ENCODE results near the gene CCR7.

Gene CCR7

DNA sequence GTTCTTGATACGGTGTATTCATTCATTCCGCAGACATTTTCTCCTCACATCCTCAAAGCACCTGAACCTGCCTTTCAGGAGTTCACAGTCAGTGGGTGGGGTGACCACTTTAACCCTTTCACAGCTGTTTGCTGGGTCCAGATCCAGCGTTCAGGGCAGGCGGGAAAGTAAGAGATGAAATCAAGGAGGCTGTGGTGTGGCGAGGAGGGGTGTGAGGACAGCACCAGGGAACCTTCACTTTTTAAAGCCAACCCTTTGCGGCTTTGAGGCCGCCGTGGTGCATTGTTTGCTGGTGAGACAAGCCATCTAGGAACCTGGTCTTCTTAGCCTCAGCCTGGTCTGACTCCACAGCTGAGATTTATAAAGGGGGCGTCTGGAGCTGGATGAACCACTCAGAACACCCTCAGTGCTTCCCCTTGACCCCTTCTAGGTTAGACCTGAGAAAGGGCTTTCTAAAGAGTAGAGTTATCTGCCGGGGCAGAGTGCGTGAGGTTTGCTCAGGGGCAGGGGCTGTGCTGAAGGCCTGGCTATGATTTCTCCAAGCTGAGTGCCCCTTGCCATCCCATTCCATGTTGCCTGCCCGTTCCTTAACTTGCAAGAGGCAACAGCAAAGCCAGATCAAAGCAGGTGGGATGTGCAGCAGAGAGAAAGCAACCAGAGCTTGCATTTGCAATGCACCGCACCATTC, 933 bp downstream of the CCR7 start:
- H3K27ac ChIP-seq = peak overlapping the region in 8 of 21 experiments; percentile 6 to 89 (median 76)
- H3K4me3 ChIP-seq = peak overlapping the region in 6 of 7 experiments; percentile 5 to 34 (median 16)

DNA sequence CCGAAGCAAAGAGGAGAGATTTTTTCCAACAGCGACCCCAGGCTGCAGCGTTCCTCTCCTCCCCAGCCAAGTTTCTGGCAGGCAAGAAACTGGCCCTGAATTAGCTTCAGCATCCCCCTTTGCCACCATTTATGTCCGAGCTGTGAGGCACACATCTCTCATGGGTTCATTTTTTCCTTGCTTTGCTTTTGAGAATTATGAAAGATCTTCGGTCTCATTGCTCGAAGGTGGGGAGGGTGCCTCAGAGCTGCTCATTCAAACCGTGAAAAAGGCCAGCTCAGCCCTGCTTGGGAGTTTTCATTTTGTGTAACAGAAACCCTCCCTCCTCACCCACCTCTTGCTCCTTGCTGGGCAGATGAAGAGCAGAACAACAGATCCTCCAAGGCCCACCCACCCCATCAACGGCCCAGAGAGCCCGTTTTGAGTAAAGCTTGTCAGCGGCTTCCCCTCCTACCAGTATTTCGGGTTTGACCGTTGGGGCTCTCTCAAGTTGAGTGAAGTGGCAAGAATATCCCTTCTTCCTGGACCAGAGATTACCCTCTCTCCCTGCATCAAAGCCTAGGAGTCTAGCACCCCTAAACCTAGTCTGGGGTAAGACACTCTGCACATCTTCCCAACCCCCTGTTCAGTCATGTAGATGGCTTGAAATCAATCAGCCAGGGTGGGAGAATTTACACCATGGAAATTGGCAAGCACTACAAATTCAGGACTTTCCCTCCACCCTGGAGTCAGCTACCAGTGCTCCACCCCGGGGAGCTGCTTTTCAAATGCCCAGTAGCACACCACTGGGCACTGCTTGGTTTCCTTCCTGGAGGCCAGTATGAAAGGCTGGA, 1.8 kb downstream of the CCR7 start:
- Histone ChIP-seq H3K27ac (peak overlapping the region in 6 of 21 experiments; percentile 2 to 89 (median 84)), H3K4me3 (peak overlapping the region in 4 of 7 experiments; percentile 12 to 34 (median 22))

DNA sequence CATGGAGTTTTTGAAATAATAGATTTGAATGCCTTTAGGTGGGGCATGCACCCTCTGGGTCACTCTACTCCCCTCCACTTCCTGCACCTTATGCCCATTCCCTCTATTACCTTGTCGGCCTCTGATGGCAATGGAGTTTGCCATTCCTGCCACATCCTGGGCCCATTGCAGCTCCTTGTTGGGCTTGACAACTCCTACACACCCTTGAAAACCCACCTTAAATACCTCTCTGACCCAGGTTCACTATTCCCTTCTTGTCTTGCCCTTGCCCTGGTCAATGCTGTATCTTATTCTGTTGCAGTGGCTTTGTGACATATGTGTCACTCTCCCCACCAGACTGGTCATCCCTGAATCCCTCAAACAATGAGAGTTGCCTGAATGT, 2.4 kb downstream of the CCR7 start:
- Histone ChIP-seq H3K4me3 (peak overlapping the region in 4 of 7 experiments; percentile 2 to 34 (median 18)), H3K27ac (peak overlapping the region in 6 of 21 experiments; percentile 31 to 89 (median 84))

DNA sequence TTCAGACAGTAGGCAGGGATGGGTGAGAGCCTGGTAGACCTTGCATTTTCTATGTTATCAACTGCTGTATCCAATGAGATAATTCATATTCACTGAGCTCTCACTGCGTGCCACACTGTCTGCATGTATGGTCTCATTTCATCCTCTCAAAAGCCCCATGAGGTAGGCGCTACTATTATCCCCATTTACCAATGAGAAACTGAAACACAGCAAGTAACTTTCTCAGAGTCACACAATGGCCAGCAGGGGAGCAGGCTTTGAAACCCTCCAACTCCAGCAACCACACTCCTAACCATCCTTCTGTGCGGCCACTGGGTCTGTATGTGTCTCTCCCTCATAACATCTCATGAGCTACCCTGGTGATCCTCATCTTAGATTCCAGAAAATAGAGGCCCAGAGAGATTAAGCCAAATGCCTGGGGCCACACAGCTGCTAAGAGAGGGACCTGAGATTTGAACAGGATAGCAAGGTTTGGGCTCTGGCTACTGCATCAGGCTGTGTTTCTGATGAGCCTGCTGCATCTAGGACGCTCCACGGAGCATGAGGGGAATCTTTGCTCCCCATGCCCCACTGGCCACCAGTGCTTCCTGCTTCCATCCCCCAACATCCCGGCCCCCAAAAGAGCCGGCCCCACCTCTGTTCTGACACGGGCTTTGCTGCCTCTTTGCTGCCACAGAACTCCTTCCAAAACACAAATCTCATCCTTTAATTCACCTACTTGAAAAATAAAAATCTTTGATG, 3.2 kb downstream of the CCR7 start:
- Histone ChIP-seq H3K4me3 (peak overlapping the region in 2 of 7 experiments; percentile 2 to 34), H3K27ac (peak overlapping the region in 8 of 21 experiments; percentile 31 to 89 (median 82))

DNA sequence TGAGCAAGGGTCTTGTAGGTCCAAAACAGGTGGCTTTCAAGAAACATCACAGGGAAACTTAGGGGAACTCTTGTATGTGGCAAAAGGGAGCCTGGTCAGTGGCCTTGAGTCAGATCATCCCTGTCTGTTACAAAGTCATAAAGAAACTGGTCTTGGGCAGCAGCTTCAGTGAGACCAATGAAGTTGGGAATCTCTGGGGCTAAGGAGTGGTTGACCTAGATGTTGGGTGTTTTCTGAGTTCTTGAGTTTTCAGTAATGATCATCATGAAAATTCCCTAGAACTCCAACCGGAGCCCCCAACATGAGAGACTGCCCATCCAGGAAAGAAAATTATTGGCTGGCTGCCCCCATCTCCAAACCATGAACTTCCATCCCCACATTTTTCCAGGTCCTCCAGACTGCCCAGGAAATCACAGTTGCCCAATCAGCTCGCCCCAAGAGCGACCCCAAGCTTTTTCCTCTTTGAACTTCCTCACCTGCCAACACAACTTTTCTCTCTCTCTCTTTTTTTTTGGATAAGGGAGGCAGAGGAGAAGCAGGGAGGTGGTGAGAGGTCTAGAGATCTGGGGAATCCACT, 3.9 kb downstream of the CCR7 start:
- peak overlapping the region in 1 of 7 experiments; percentile 34 for H3K4me3 ChIP-seq

DNA sequence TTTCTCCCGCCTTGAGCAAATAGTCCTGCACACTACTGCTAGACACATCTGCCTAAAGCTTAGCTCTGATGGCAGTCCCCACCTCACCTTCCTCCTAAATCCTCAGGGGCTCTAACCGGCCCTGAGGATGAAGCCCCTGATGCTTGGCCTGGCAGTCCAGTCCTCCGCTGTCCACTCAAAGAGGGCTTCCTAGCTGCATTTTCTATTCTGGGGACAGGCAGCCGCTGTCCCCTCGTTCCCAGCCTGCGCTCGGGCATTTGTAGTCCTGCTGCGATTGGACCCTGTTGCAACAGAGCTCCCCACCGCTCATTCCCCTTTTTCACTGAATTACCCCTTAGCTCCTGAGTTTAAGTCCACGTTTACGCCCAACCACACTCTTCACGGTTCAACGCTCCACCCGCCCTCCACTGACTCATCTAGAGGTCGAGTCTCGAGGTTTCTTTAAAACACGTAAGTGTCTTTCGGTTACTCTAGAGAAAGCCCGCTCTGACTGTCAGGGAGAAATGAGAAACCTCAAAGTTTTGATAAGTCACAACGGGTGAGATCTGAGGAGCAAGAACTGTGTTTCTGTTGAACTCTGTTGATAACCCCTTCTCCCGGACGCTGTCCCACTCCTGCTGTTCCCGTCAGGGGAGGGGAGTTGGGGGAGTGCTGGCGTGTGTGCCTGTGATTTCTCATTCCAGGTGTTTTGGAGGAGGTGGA, 4.5 kb downstream of the CCR7 start:
- H3K4me3 ChIP-seq = peak overlapping the region in 6 of 7 experiments; percentile 4 to 34 (median 13)
- peak overlapping the region in 18 of 21 experiments; percentile 16 to 89 (median 77) for H3K27ac ChIP-seq

More for the DNA sequence above, 3.9 kb downstream of the CCR7 start:
- H3K27ac ChIP-seq = peak overlapping the region in 10 of 21 experiments; percentile 69 to 89 (median 84)

DNA sequence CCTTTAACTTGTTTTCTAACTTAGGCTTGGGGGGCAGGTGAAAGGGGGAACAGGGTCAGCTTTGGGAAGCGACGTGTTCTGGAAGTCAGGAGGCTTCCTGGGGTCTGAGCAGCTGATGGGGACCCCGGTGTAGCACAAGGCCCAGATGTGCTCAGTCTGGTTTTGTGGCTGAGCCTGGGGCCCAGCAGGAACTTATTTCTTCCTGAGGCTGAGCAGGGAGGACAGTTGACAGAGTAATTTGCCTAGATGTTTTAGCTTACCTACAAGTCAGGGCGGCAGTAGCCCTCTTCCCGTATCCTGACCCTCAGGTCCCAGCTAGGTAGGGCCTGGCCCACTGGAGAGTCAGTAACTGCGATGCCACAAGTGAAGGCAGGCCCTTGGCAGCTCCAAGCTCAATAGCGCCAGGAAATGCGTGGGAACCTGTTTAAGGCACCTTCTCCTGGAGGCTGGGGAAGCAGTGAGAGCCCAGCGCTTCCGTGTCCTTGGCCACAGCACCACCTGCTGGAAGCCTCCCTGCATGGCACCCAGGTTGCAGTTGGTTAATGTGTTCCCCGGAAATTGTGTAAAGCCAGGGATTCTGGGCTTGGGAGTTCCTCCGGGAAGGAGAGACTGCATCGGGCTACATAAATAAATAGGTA, 5.2 kb downstream of the CCR7 start:
- H3K4me3 ChIP-seq = peak overlapping the region in 5 of 7 experiments; percentile 5 to 34 (median 16)
- peak overlapping the region; percentile 36 to 89 (median 76) for H3K27ac ChIP-seq

DNA sequence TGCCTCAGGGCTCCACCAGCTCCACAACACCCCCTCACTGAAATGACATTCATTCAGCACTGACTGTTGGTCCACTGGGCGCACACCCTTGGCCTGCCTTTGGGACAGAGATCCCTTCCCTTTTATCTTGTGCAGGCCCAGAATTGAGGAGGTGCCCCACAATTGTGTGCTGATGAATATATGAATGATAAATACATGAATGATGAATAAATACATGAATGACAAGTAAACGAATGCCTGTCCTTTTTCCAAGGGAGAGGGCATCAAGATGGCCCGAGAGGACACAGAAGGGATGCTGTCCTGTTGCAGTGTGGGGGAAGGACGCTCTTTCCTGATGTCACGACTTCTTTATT, 5.7 kb downstream of the CCR7 start:
- H3K27ac ChIP-seq = peak overlapping the region in 19 of 21 experiments; percentile 36 to 89 (median 79)
- H3K4me3 ChIP-seq = no peak overlapping the region

DNA sequence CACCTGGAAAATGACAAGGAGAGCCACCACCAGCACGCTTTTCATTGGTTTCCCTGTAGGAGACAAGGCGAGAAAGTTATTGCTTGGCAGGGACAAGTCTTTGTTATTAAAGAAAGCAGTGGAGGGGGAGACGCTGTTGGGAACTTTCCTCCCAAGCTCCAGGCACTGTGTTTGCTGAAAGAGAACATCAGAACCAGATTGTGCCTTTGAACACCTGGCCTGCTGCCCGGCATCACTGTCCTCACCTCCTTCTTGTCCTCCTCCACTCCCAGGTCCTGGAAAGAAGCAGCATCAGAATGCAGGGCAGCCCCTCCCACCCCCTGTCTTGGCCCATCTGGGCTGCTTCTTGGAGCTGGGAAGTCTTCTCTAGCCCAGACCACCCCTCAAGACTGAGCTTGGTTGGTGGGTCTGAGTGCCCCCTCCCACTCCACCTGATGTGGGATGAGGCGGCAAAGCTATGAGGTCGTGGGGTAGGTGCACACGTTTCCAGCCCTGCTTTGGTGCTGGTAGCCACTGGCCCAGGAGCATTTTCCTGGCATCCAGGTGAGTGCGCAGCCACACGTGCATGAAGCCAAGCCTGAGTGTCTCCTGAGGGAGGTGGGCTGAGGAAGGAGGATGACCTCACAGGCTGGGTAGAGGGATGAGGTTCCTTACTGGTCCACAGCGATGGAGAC, 6.2 kb downstream of the CCR7 start:
- Histone ChIP-seq H3K27ac (peak overlapping the region in 19 of 21 experiments; percentile 2 to 89 (median 78)), H3K4me3 (no peak overlapping the region)

DNA sequence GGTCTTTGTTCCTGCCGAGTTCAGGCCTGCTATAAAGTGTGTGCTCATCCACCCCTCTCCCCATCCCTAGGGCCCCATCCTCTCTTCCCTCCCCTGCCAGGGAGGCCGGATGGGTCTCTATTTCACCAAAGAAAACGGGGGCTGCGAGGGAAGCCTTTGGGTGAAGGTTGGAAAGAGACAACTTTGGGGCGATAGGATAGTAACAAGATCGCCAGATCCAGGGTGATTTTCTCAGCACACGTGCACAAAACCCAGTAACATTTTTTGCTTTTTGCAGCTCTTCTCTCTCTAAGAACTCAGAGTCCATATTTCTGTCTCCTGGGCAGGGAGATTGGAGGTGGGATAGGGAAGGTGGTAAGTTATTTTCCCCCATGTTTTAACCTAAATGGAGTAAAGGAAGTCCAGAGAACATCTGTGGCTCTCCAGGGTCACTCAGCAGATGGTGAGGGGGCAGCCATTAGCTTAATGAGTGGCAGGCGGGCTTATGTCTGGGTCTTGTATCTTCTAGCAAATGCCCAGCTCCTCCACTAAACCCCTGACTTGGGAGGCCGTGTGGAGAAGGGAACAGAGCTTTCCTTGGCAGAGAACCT, 6.9 kb downstream of the CCR7 start:
- Histone ChIP-seq H3K27ac (peak overlapping the region in 20 of 21 experiments; percentile 2 to 89 (median 72)), H3K4me3 (no peak overlapping the region)

DNA sequence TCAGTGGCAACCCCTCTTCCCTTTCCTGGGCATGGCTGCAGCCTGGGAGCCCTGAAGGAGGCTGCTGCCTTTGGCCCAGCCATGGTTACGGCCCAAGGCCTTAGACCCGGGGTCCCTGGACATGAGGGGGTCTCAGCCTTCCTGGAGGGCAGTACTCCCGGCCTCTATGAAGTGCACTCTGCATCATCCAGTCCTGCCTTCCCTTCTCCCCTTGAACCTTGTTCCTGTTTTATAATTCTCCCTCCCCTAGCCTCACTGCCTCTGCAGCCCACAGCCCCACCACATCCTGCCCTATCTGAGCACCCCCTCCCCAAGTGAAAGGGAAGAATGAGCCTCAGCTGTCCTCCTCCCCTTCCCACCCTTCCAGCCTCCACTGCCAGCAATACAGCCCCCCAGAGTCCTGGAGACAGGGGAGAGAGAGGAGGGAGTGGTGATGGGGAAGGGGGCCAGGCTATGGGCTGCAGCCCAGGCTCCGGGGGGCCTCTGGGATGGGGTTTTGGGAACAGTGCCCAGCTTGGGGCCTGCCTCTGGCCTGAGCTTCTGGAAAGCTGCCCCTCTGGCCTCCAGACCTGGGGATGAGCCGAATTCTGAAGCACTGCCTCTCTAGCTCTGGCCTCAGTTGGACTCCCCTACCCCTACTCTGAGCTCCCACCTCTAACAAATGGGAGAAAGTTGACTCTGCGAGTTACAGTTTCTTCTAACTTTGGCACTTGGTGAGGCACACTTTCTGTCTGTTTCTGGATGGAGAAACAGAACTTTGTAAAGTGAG, 7.6 kb downstream of the CCR7 start:
- Histone ChIP-seq H3K27ac (peak overlapping the region in 20 of 21 experiments; percentile 20 to 89 (median 72)), H3K4me3 (no peak overlapping the region)

DNA sequence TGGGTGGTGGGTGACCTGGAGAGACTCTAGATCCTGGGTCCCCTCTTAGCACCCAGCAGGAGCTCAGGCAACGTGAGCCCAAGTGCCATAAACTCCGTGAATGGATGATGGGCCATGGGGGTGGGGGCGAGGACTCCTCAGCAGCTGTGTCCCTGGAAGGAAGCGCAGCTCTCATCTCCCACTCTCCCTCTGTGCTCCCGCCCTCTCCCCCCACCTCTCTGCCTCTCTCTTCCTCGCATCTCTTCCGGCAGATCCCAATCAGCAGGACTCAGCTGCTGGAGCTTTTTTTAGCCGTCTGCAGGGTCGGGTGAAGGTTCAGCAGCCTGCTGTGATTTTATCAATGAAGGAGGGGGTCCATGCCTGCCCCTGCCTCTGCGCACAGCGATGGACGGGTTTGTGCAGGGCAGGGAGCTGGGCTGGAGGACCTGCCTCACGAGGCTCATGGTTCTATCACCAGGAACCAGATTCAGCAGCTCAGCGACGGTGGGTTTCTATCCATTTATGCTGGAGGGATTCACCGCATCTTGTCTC, 8.3 kb downstream of the CCR7 start:
- H3K27ac ChIP-seq = peak overlapping the region in 20 of 21 experiments; percentile 20 to 89 (median 72)
- H3K4me3 ChIP-seq = no peak overlapping the region

DNA sequence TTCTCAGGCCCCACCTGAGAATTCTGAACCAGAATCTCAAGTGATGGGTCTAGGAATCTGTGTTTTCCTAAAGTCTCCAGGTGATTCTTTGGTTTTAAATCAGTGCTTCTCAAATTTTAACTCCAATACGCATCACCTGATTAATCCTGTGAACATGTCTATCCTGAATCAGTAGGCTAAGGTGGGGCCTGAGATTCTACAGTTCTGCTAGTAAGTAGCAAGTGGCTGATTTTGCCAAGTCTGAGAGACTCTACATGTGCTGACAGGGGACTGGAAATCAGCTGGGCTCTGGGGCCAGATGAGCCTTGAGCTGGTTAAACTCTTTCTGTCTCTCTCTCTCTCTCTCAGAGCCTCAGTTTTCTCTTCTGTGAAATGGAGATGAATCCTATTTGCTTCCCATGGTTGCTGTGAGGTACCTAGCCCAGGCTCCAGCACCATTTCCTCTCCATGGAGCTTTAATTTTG, 9.0 kb downstream of the CCR7 start:
- H3K4me3 ChIP-seq = no peak overlapping the region
- peak overlapping the region in 19 of 21 experiments; percentile 13 to 89 (median 69) for H3K27ac ChIP-seq

DNA sequence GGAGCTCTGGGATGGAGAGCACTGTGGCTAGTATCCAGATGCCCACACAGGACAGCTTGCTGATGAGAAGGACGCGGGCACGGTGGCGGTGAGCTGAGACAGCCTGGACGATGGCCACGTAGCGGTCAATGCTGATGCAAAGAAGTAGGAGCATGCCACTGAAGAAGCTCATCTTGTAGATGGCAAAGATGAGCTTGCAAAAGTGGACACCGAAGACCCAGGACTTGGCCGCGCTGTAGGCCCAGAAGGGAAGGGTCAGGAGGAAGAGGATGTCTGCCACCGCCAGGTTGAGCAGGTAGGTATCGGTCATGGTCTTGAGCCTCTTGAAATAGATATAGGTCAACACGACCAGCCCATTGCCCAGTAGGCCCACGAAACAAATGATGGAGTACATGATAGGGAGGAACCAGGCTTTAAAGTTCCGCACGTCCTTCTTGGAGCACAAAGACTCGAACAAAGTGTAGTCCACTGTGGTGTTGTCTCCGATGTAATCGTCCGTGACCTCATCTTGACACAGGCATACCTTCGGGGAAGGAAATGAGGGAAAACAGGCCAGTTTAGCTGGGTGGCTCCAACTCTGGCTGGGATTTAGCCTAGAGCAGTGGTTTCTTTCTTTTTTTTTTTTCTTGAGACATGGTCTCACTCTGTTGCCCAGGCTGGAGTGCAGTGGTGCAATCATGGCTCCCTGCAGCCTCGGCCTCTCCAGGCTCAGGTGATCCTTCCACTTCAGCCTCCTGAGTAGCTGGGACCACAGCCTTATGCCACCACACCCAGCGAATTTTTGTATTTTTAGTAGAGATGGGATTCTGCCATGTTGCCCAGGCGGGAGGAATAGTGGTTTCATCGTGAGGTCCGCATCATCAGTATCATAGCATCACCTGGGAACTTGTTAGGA, 9.7 kb downstream of the CCR7 start:
- Histone ChIP-seq H3K27ac (peak overlapping the region in 12 of 21 experiments; percentile 78 to 94 (median 87)), H3K4me3 (no peak overlapping the region)

DNA sequence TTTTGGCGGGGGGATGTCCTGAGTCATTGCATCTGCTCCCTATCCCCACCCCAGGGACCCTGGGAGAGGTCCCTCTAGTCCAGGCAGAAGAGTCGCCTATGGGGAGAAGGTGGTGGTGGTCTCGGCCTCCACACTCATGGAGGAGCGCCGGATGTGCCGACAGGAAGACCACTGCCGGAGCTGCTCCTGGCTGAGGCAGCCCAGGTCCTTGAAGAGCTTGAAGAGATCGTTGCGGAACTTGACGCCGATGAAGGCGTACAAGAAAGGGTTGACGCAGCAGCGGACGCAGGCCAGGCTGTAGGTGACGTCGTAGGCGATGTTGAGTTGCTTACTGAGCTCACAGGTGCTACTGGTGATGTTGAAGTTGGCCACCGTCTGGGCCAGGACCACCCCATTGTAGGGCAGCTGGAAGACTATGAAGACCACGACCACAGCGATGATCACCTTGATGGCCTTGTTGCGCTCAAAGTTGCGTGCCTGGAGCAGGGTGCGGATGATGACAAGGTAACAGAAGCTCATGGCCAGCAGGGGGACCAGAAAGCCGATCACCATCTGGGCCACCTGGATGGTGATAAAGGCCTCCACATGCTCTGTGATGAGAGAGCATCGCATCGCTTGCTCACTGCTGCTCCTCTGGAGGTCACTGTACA, 10.5 kb downstream of the CCR7 start:
- Histone ChIP-seq H3K27ac (peak overlapping the region in 19 of 21 experiments; percentile 40 to 94 (median 87)), H3K4me3 (no peak overlapping the region)
